GM12878 (cell line): ENCODE data around the gene CHIT1. TPM values are rescaled to one million over a fixed set of nuclear protein-coding genes. Genes with fewer than 3 reads are reported as not detected.

Experiments used
- ATAC-seq: fragments of 200-7000 bp; cut with Tn5 transposase; 3 replicates; pipeline ENCODE4 v1.9.1; 2020; ENCODE audit warnings: mild to moderate bottlenecking, moderate library complexity
- BruUV-seq: library from RNA; stranded (reverse); fragments of 400-500 nt; replicated peaks from 2 replicates; lab custom pipeline; 2021; lab: Mats Ljungman, UMichigan
- CTCF ChIA-PET: fragments of 300-600 bp; sonication (Branson Sonifier 250); formaldehyde crosslinking; extraction: SDS; loops from one replicate; lab custom pipeline; 2021; ENCODE audit warnings: inconsistent platforms; lab: Yijun Ruan, JAX
- POLR2A ChIA-PET: fragments of 350-600 bp; formaldehyde crosslinking; extraction: SDS; loops from one replicate; lab custom pipeline; 2021; ENCODE audit warnings: inconsistent platforms; lab: Charles Lee
- RAD21 ChIA-PET: fragments of 300-600 bp; sonication (Branson Sonifier 250); formaldehyde crosslinking; loops from one replicate; lab custom pipeline; 2023; ENCODE audit warnings: antibody characterized with exemption; ENCODE audit not compliant: unreplicated experiment; lab: Charles Lee
- SMC1A ChIA-PET: fragments of 300-600 bp; sonication (Branson Sonifier 250); formaldehyde crosslinking; loops from one replicate; lab custom pipeline; 2023; ENCODE audit not compliant: unreplicated experiment, uncharacterized antibody; lab: Charles Lee
- DNase-seq: peaks from one replicate; pipeline ENCODE4 v3.0.0-alpha.2; 2011; ENCODE audit warnings: low read depth, low spot score
- FAIRE-seq: peaks from 3 replicates; lab custom pipeline; 2011; peaks lifted over from hg19 to GRCh38; lab: Jason Lieb, UNC
- H2AFZ ChIP-seq: 2 replicates; pipeline ENCODE4 v1.6.0; 2011; ENCODE audit warnings: low read depth, low read length, control low read depth; ENCODE audit not compliant: control insufficient read depth
- H3K27ac ChIP-seq: 2 replicates; pipeline ENCODE4 v1.5.1; 2011; ENCODE audit warnings: control low read depth; ENCODE audit not compliant: control insufficient read depth, insufficient read depth
- H3K27me3 ChIP-seq, 2 experiments: replicated peaks in 1 of 2; 2 replicates each; pipeline versions ENCODE4 v1.6.0 to v1.6.1; 2011; ENCODE audit warnings: low read length in 1 of 2; ENCODE audit not compliant: control insufficient read depth in 2 of 2, insufficient read depth in 2 of 2
- H3K36me3 ChIP-seq, 2 experiments: 2 replicates each; pipeline ENCODE4 v1.5.1; 2011; ENCODE audit warnings: low read length in 1 of 2; ENCODE audit not compliant: control insufficient read depth in 2 of 2, insufficient read depth in 2 of 2
- H3K4me1 ChIP-seq: 2 replicates; pipeline ENCODE4 v1.6.1; 2011; ENCODE audit warnings: mild to moderate bottlenecking, low read length, moderate library complexity, mixed read lengths; ENCODE audit not compliant: control insufficient read depth, insufficient read depth
- H3K4me2 ChIP-seq: 2 replicates; pipeline ENCODE4 v1.6.0; 2011; ENCODE audit warnings: control low read depth; ENCODE audit not compliant: control insufficient read depth, insufficient read depth
- H3K4me3 ChIP-seq: fragments of 200-600 bp; sonication (generic); 2 replicates; pipeline ENCODE4 v1.5.1; 2016
- H3K79me2 ChIP-seq: 2 replicates; pipeline ENCODE4 v1.6.0; 2011; ENCODE audit warnings: low read length; ENCODE audit not compliant: control insufficient read depth, insufficient read depth
- H3K9ac ChIP-seq: 2 replicates; pipeline ENCODE4 v1.8.0; 2011; ENCODE audit warnings: low read length, control low read depth, mixed read lengths; ENCODE audit not compliant: control insufficient read depth, insufficient read depth
- H3K9me3 ChIP-seq: replicated peaks from 3 replicates; pipeline ENCODE4 v1.5.1; 2011; ENCODE audit warnings: mild to moderate bottlenecking, low read length; ENCODE audit not compliant: control insufficient read depth, insufficient read depth
- H4K20me1 ChIP-seq: 2 replicates; pipeline ENCODE4 v1.6.0; 2011; ENCODE audit not compliant: control insufficient read depth, insufficient read depth
- ASH2L ChIP-seq: fragments of 300-600, 200-600 bp; sonication (generic); IDR thresholded peaks from 2 replicates; pipeline ENCODE4 v1.6.1; 2017; ENCODE audit warnings: low read depth, mild to moderate bottlenecking, borderline replicate concordance
- ATF3 ChIP-seq: IDR thresholded peaks from 2 replicates; pipeline ENCODE4 v1.6.1; 2011; ENCODE audit warnings: low read depth, mild to moderate bottlenecking, low read length, moderate library complexity, borderline replicate concordance; ENCODE audit errors: extremely low read depth
- CHD2 ChIP-seq: IDR thresholded peaks from 2 replicates; pipeline ENCODE4 v1.6.1; 2011; ENCODE audit warnings: low read depth, low read length, improper control_type of control experiment, borderline replicate concordance
- CREM ChIP-seq: IDR thresholded peaks from 2 replicates; pipeline ENCODE4 v1.6.1; 2014; ENCODE audit warnings: antibody characterized with exemption, low read depth
- DPF2 ChIP-seq: fragments of 450-650 bp; IDR thresholded peaks from 2 replicates; pipeline ENCODE4 v1.6.1; 2017; ENCODE audit warnings: mild to moderate bottlenecking
- KDM1A ChIP-seq: fragments of 200-600 bp; sonication (generic); IDR thresholded peaks from 2 replicates; pipeline ENCODE4 v1.6.1; 2016; ENCODE audit warnings: borderline replicate concordance
- NR2C2 ChIP-seq: IDR thresholded peaks from 2 replicates; pipeline ENCODE4 v1.6.1; 2011; ENCODE audit warnings: borderline replicate concordance, low read depth; ENCODE audit not compliant: control insufficient read depth, insufficient read length
- POU2F2 ChIP-seq: IDR thresholded peaks from 3 replicates; pipeline ENCODE4 v1.6.1; 2011; ENCODE audit warnings: low read depth, mild to moderate bottlenecking, low read length, borderline replicate concordance
- RB1 ChIP-seq: fragments of 450-650 bp; formaldehyde crosslinking; IDR thresholded peaks from 2 replicates; pipeline ENCODE4 v1.6.1; 2017; ENCODE audit warnings: mild to moderate bottlenecking, borderline replicate concordance
- RELB ChIP-seq: fragments of 450-650 bp; IDR thresholded peaks from 2 replicates; pipeline ENCODE4 v1.6.1; 2017; ENCODE audit warnings: low read depth, mild to moderate bottlenecking, moderate library complexity
- REST ChIP-seq: IDR thresholded peaks from 2 replicates; pipeline ENCODE4 v1.6.1; 2012; ENCODE audit warnings: mild to moderate bottlenecking, low read depth, low read length
- SIX5 ChIP-seq: IDR thresholded peaks from 2 replicates; pipeline ENCODE4 v1.6.1; 2011; ENCODE audit warnings: mild to moderate bottlenecking, low read depth, low read length, moderate library complexity; ENCODE audit not compliant: severe bottlenecking
- SMARCA5 ChIP-seq: fragments of 450-650 bp; IDR thresholded peaks from 2 replicates; pipeline ENCODE4 v1.6.1; 2017; ENCODE audit warnings: mild to moderate bottlenecking
- SP1 ChIP-seq: IDR thresholded peaks from one replicate; pipeline ENCODE4 v1.6.1; 2011; ENCODE audit warnings: low read depth, low read length
- WRNIP1 ChIP-seq: IDR thresholded peaks from 2 replicates; pipeline ENCODE4 v1.6.1; 2011; ENCODE audit warnings: low read depth, low read length, improper control_type of control experiment, borderline replicate concordance
- ZNF622 ChIP-seq: fragments of 450-650 bp; IDR thresholded peaks from 2 replicates; pipeline ENCODE4 v1.6.1; 2017; ENCODE audit warnings: mild to moderate bottlenecking, inconsistent platforms
- WGBS: methylation state at CpG from one replicate; pipeline ENCODE4 v1.1.6; 2016; ENCODE audit warnings: low lambda C conversion rate; ENCODE audit not compliant: insufficient replicate concordance, insufficient coverage; ENCODE audit errors: missing lambda C conversion rate; 5-methylcytosine and 5-hydroxymethylcytosine counted together
- in situ Hi-C: fragments of 300-500 bp; cut with MboI; formaldehyde crosslinking; loops from 9 replicates; pipeline ENCODE4 v1.14.3; 2018; ENCODE audit warnings: mixed read lengths
- intact Hi-C: fragments of 100-400 bp; cut with micrococcal nuclease; formaldehyde crosslinking; loops from one replicate; pipeline ENCODE4 v1.14.2; 2022; ENCODE audit not compliant: unreplicated experiment
- polyA plus RNA-seq, 11 experiments: library from polyadenylated mRNA; depleted of rRNA in 4 of 11; unstranded in 6 of 11; stranded (reverse) in 5 of 11; fragments of >200 nt; fragmentation: Nextera tagmentation in 4 of 11; fragmentation: Illumina TruSeq in 1 of 11; extraction: Ambion mirVana in 4 of 11; extraction: Trizol in 1 of 11; gene quantifications; 1 replicate in 1 of 11; 2 replicates in 10 of 11; pipeline versions ENCODE4 v1.2.1 to v1.2.3, GENCODE V29; 2011 to 2016; ENCODE audit warnings: inconsistent platforms in 2 of 11, missing spikeins in 2 of 11, low read depth in 1 of 11
- total RNA-seq, 4 experiments: library from RNA; depleted of rRNA in 3 of 4; stranded (reverse); fragments of >200 nt in 3 of 4; fragmentation: Illumina TruSeq in 1 of 4; extraction: Trizol in 1 of 4; gene quantifications; 2 replicates each; pipeline versions ENCODE4 v1.2.1 to v1.2.3, GENCODE V29; 2013 to 2021
- TF ChIP-seq, protein P1 (sequence below): fragments of 450-650 bp; conservative IDR thresholded peaks from 2 replicates; pipeline ENCODE4 v1.6.1; 2017; ENCODE audit warnings: mild to moderate bottlenecking, moderate library complexity

Gene CHIT1
- total and polyA plus RNA-seq, 10 of the 15 experiments (the other 5 are each of a cell fraction or from before 2014, with no cell fraction given), result 0.02 to 2.1 (median 0.76) TPM

DNA sequence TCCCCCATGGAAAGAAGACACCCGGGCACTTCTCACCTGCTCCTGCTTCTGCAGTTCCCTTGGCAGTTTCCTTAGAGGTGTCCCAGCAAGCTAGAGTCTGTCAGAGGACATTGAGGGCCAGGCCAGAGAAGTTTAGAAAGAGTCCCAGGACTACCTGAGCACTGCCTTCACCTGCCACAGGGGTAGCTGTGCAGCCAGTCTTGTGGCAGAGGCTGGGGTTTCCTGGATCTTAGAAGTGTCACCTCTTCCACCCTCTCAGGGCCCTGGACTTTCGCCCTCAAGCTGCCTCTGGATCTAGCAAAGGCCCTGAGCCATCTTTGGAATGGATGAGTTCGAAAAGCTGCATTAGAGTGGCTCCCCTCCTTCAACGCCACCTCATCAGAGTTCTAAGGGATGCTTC, 41.0 kb upstream of the CHIT1 start:
- POLR2A ChIA-PET, result interaction anchor here (1.5 to 12.6 kb wide), 4 partner anchors 17 to 66 kb away, joined by 5 to 168 read pairs (median 22); no protein-coding TSS in a partner anchor
- no peaks in the 10 kb centered on the region for H3K9me3 ChIP-seq
- RAD21 ChIA-PET, result interaction anchor here (0.7 to 30.0 kb wide), 11 partner anchors 16 to 244 kb away, joined by 3 to 501 read pairs (median 10); partner anchors contain the start of genes BTG2 and PPFIA4
- CTCF ChIA-PET, result interaction anchor here (0.6 to 15.2 kb wide), 28 partner anchors 12 to 234 kb away, joined by 3 to 854 read pairs (median 10); partner anchors contain the start of genes BTG2 and PRELP
- SMC1A ChIA-PET, result interaction anchor here (0.7 to 30.2 kb wide), 13 partner anchors 11 to 431 kb away, joined by 3 to 590 read pairs (median 8); partner anchors contain the start of gene BTG2
- no peak overlapping the region for H3K9ac ChIP-seq
- H3K4me2 ChIP-seq, result no peak overlapping the region
- no peak for DNase-seq
- peaks cover 25% of the 10 kb centered on the region for H3K4me1 ChIP-seq
- no peaks in the 10 kb centered on the region for H3K27me3 ChIP-seq
- FAIRE-seq, result no peak
- in situ Hi-C loops, result loop anchor here (5.0 kb wide), 4 partner anchors 67 to 432 kb away; no protein-coding TSS in a partner anchor
- intact Hi-C loops, result loop anchor here (5.0 kb wide), 1 partner anchor 172 kb away; no protein-coding TSS in a partner anchor
- no peak for ATAC-seq
- peak overlapping the region; percentile 85 for H2AFZ ChIP-seq
- peaks cover 7% of the 10 kb centered on the region for H3K79me2 ChIP-seq
- H4K20me1 ChIP-seq, result no peaks in the 10 kb centered on the region
- H3K27ac ChIP-seq, result no peak overlapping the region
- BruUV-seq, result no TSS peak
- WGBS, result 63% methylated on average over 4 of the region's 4 CpGs
- H3K36me3 ChIP-seq, result no peaks in the 10 kb centered on the region
- H3K4me3 ChIP-seq, result no peak overlapping the region
- no peak for TF ChIP-seq SMARCA5
- no peak for TF ChIP-seq NR2C2
- no peak for TF ChIP-seq POU2F2
- TF ChIP-seq RELB, result no peak
- TF ChIP-seq, protein P1, sequence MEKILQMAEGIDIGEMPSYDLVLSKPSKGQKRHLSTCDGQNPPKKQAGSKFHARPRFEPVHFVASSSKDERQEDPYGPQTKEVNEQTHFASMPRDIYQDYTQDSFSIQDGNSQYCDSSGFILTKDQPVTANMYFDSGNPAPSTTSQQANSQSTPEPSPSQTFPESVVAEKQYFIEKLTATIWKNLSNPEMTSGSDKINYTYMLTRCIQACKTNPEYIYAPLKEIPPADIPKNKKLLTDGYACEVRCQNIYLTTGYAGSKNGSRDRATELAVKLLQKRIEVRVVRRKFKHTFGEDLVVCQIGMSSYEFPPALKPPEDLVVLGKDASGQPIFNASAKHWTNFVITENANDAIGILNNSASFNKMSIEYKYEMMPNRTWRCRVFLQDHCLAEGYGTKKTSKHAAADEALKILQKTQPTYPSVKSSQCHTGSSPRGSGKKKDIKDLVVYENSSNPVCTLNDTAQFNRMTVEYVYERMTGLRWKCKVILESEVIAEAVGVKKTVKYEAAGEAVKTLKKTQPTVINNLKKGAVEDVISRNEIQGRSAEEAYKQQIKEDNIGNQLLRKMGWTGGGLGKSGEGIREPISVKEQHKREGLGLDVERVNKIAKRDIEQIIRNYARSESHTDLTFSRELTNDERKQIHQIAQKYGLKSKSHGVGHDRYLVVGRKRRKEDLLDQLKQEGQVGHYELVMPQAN, result no peak
- TF ChIP-seq SP1, result no peak
- TF ChIP-seq KDM1A, result no peak
- TF ChIP-seq REST, result no peak
- no peak for TF ChIP-seq CHD2
- TF ChIP-seq CREM, result no peak
- TF ChIP-seq SIX5, result no peak
- TF ChIP-seq DPF2, result no peak
- no peak for TF ChIP-seq ATF3
- no peak for TF ChIP-seq ASH2L
- no peak for TF ChIP-seq RB1
- TF ChIP-seq ZNF622, result no peak
- no peak for TF ChIP-seq WRNIP1
